HUDEP-2 (cell line): ENCODE results near the gene PABPN1L.

Source experiments
- DNase-seq, 76 experiments: peaks; one replicate each; lab custom pipeline; 2025; ENCODE audit not compliant: unreplicated experiment in 76 of 76; lab: John Stamatoyannopoulos, UW

The PABPN1L gene

GRCh38 chr16:88870608-88871348 lies 4.3 kb upstream of the PABPN1L start:
- no peak for DNase-seq

GRCh38 chr16:88869673-88869980 lies 3.2 kb upstream of the PABPN1L start:
- no peak for DNase-seq

- no peak for DNase-seq
Measured at GRCh38 chr16:88868974-88869672, 2.7 kb upstream of the PABPN1L start.

- no peak for DNase-seq
Measured at GRCh38 chr16:88867581-88868246, 1.3 kb upstream of the PABPN1L start.

GRCh38 chr16:88865742-88866141 lies 718 bp downstream of the PABPN1L start:
- no peak for DNase-seq

GRCh38 chr16:88865310-88865709 lies 1.1 kb downstream of the PABPN1L start:
- no peak for DNase-seq

GRCh38 chr16:88864521-88864920 lies 1.9 kb downstream of the PABPN1L start:
- no peak for DNase-seq

- no peak for DNase-seq
Measured at GRCh38 chr16:88864099-88864498, 2.4 kb downstream of the PABPN1L start.

- DNase-seq = no peak
Measured at GRCh38 chr16:88863426-88863825, 3.0 kb downstream of the PABPN1L start.

- no peak for DNase-seq
Measured at GRCh38 chr16:88862968-88863367, 3.5 kb downstream of the PABPN1L start.

GRCh38 chr16:88861359-88861758 lies 5.1 kb downstream of the PABPN1L start:
- DNase-seq = no peak

GRCh38 chr16:88859381-88860091 lies 6.9 kb downstream of the PABPN1L start:
- no peak for DNase-seq

GRCh38 chr16:88857728-88858339 lies 8.6 kb downstream of the PABPN1L start:
- DNase-seq = peak in 73 of 76 experiments; percentile 15 to 81 (median 60)

- DNase-seq = peak in 74 of 76 experiments; percentile 50 to 99 (median 96)
Measured at GRCh38 chr16:88856828-88857727, 9.4 kb downstream of the PABPN1L start, which contains the start of the genes GALNS and TRAPPC2L. GALNS (minus strand) TSS chr16:88856947; CDS start chr16:88856877, 70 bp downstream. TRAPPC2L (plus strand) TSS chr16:88857127; CDS start chr16:88857151, 24 bp downstream.

- no peak for DNase-seq
Measured at GRCh38 chr16:88856122-88856827, 10.2 kb downstream of the PABPN1L start.

- no peak for DNase-seq
Measured at GRCh38 chr16:88855736-88856121, 10.7 kb downstream of the PABPN1L start.

- no peak for DNase-seq
Measured at GRCh38 chr16:88855176-88855575, 11.3 kb downstream of the PABPN1L start.

- peak in 1 of 76 experiments; percentile 6 for DNase-seq
Measured at GRCh38 chr16:88854306-88855111, 12.0 kb downstream of the PABPN1L start.
